Panc1 (cell line): Measurements from ENCODE around the gene KPNA4. TPM values are rescaled to one million over a fixed set of nuclear protein-coding genes. Genes with fewer than 3 reads are reported as not detected.

Experiments
- ATAC-seq: fragments of 200-7000 bp; cut with Tn5 transposase; 2 replicates; pipeline ENCODE4 v1.9.1; 2020; ENCODE audit warnings: mild to moderate bottlenecking, moderate library complexity
- BruUV-seq: library from RNA; stranded (reverse); fragments of 400-500 nt; replicated peaks from 2 replicates; lab custom pipeline; 2021; lab: Mats Ljungman, UMichigan
- CTCF ChIA-PET: fragments of 300-600 bp; sonication (Branson Sonifier 250); formaldehyde crosslinking; loops from one replicate; lab custom pipeline; 2022; ENCODE audit warnings: antibody characterized with exemption; lab: Charles Lee
- POLR2A ChIA-PET: fragments of 300-600 bp; sonication (Branson Sonifier 250); formaldehyde crosslinking; loops from one replicate; lab custom pipeline; 2022; ENCODE audit warnings: antibody characterized with exemption; lab: Charles Lee
- DNase-seq: peaks from one replicate; pipeline ENCODE4 v3.0.0-alpha.2; 2010; ENCODE audit warnings: low read depth, low spot score
- H3K27ac ChIP-seq: 2 replicates; pipeline ENCODE4 v1.5.1; 2011; ENCODE audit warnings: mild to moderate bottlenecking, low read length, inconsistent platforms
- H3K27me3 ChIP-seq: fragments of 200-500 bp; sonication (Bioruptor generic); 2 replicates; pipeline ENCODE4 v1.6.0; 2014; ENCODE audit warnings: low read length, inconsistent platforms; ENCODE audit not compliant: control insufficient read depth, insufficient read depth
- H3K36me3 ChIP-seq: fragments of 200-500 bp; sonication (Bioruptor generic); 2 replicates; pipeline ENCODE4 v1.5.1; 2014; ENCODE audit warnings: inconsistent platforms, mild to moderate bottlenecking, low read length, moderate library complexity; ENCODE audit not compliant: control insufficient read depth, insufficient read depth
- H3K4me1 ChIP-seq: 2 replicates; pipeline ENCODE4 v1.5.1; 2011; ENCODE audit warnings: inconsistent platforms, mild to moderate bottlenecking, low read length, moderate library complexity; ENCODE audit not compliant: control insufficient read depth, insufficient read depth
- H3K4me3 ChIP-seq, 2 experiments: 2 replicates each; pipeline ENCODE4 v1.5.1; 2011 to 2012; ENCODE audit warnings: low read depth in 2 of 2, low read length in 2 of 2, mild to moderate bottlenecking in 2 of 2, inconsistent platforms in 1 of 2, moderate library complexity in 1 of 2
- H3K9me3 ChIP-seq: fragments of 200-500 bp; sonication (Bioruptor generic); 2 replicates; pipeline ENCODE4 v1.5.1; 2014; ENCODE audit warnings: low read depth, mild to moderate bottlenecking, inconsistent platforms, low read length, moderate library complexity; ENCODE audit not compliant: control insufficient read depth, insufficient read depth
- CTCF ChIP-seq: fragments of 450-650 bp; IDR thresholded peaks from 2 replicates; pipeline ENCODE4 v1.5.1; 2017; ENCODE audit warnings: mild to moderate bottlenecking
- POLR2AphosphoS5 ChIP-seq: IDR thresholded peaks from 2 replicates; pipeline ENCODE4 v1.6.1; 2012; ENCODE audit warnings: mild to moderate bottlenecking, low read depth, low read length, moderate library complexity
- REST ChIP-seq, 2 experiments: IDR thresholded peaks; 2 replicates each; pipeline ENCODE4 v1.6.1; 2011 to 2012; ENCODE audit warnings: low read depth in 2 of 2, control low read depth in 1 of 2, low read length in 1 of 2, mild to moderate bottlenecking in 1 of 2, moderate library complexity in 1 of 2; ENCODE audit not compliant: insufficient read depth in 1 of 2
- SIN3A ChIP-seq: IDR thresholded peaks from 2 replicates; pipeline ENCODE4 v1.6.1; 2012; ENCODE audit warnings: low read depth, mild to moderate bottlenecking, low read length, moderate library complexity, borderline replicate concordance; ENCODE audit not compliant: insufficient read depth
- TCF7L2 ChIP-seq: IDR thresholded peaks from 2 replicates; pipeline ENCODE4 v1.6.1; 2011; ENCODE audit warnings: mild to moderate bottlenecking, low read depth, low read length, inconsistent platforms
- in situ Hi-C: cut with HindIII; loops from 2 replicates; pipeline ENCODE4 v1.10.0; 2016; ENCODE audit warnings: low sequenced_read_pairs, low pct_unique_long_range_greater_than_20kb
- intact Hi-C: fragments of 100-400 bp; cut with micrococcal nuclease; formaldehyde crosslinking; loops from one replicate; pipeline ENCODE4 v1.10.0; 2022; ENCODE audit not compliant: unreplicated experiment
- total RNA-seq: library from RNA; stranded (reverse); gene quantifications from one replicate; pipeline ENCODE4 v1.2.1, GENCODE V29; 2021; ENCODE audit not compliant: unreplicated experiment

Gene KPNA4
- total RNA-seq, 1 experiment from 2014 or later = 84.4 TPM

GRCh38 chr3:160612386-160613075 is 47.2 kb upstream of the KPNA4 start:
- no peak overlapping the region for H3K27ac ChIP-seq
- no TSS peak for BruUV-seq
- in situ Hi-C loops (no loop called here), intact Hi-C loops (no loop called here)
- DNase-seq (no peak), ATAC-seq (no peak)
- no peak overlapping the region for H3K4me3 ChIP-seq
- no peaks in the 10 kb centered on the region for H3K27me3 ChIP-seq
- H3K4me1 ChIP-seq = no peaks in the 10 kb centered on the region
- H3K9me3 ChIP-seq = no peaks in the 10 kb centered on the region
- CTCF ChIA-PET = no interaction called here
- POLR2A ChIA-PET = interaction anchor here (0.5 kb wide), 1 partner anchor 16 kb away, joined by 3 read pairs; no protein-coding TSS in a partner anchor
- no peak for TF ChIP-seq SIN3A
- TF ChIP-seq REST (IDR thresholded peaks at IDR 0.05; ENCODE audit: insufficient read depth in 1 of 2, low read depth in 2 of 2, low read length in 1 of 2) = no peak
- no peak for TF ChIP-seq POLR2AphosphoS5
- TF ChIP-seq TCF7L2 = no peak
- no peak for TF ChIP-seq CTCF
- no peaks in the 10 kb centered on the region for H3K36me3 ChIP-seq

- Histone ChIP-seq H3K36me3 (no peaks in the 10 kb centered on the region), H3K9me3 (no peaks in the 10 kb centered on the region), H3K4me1 (no peaks in the 10 kb centered on the region), H3K27ac (no peak overlapping the region), H3K27me3 (no peaks in the 10 kb centered on the region), H3K4me3 (no peak overlapping the region)
- TF ChIP-seq POLR2AphosphoS5 (no peak), CTCF (no peak)
- no peak for ATAC-seq
- POLR2A ChIA-PET = no interaction called here
- no TSS peak for BruUV-seq
- DNase-seq = no peak
- in situ Hi-C loops (no loop called here), intact Hi-C loops (no loop called here)
- CTCF ChIA-PET = no interaction called here
Measured at GRCh38 chr3:160611141-160611540, 45.8 kb upstream of the KPNA4 start.
